Glutamatergic neuron (in vitro differentiated cells): ENCODE measurements around the gene ARL8B. TPM values are rescaled to one million over a fixed set of nuclear protein-coding genes. Genes with fewer than 3 reads are reported as not detected.
"Not testable (repeated sequence)": the region's sequence is repeated elsewhere in the genome, so short reads cannot be mapped to it uniquely, and the experiment has no call there.

Source experiments
- DNase-seq: peaks from one replicate; pipeline ENCODE4 v3.0.0; 2022
- H3K27ac Mint-ChIP-seq: one replicate; pipeline ENCODE4 v1.8.0; 2020; ENCODE audit warnings: mild to moderate bottlenecking, mixed read lengths, inconsistent platforms; ENCODE audit not compliant: unreplicated experiment
- H3K27me3 Mint-ChIP-seq: one replicate; pipeline ENCODE4 v1.8.0; 2020; ENCODE audit warnings: mild to moderate bottlenecking, moderate library complexity, mixed read lengths, inconsistent platforms; ENCODE audit not compliant: unreplicated experiment
- H3K36me3 Mint-ChIP-seq: one replicate; pipeline ENCODE4 v1.8.0; 2020; ENCODE audit warnings: mild to moderate bottlenecking, mixed read lengths, inconsistent platforms; ENCODE audit not compliant: unreplicated experiment
- H3K4me1 Mint-ChIP-seq: one replicate; pipeline ENCODE4 v1.8.0; 2020; ENCODE audit warnings: mild to moderate bottlenecking, low read depth, mixed read lengths, inconsistent platforms; ENCODE audit not compliant: unreplicated experiment
- H3K4me3 Mint-ChIP-seq: one replicate; pipeline ENCODE4 v1.8.0; 2020; ENCODE audit warnings: mild to moderate bottlenecking, mixed read lengths, inconsistent platforms; ENCODE audit not compliant: unreplicated experiment
- H3K9me3 Mint-ChIP-seq: one replicate; pipeline ENCODE4 v1.8.0; 2020; ENCODE audit warnings: mild to moderate bottlenecking, moderate library complexity, mixed read lengths, inconsistent platforms; ENCODE audit not compliant: unreplicated experiment
- CTCF ChIP-seq: fragments of 200-600 bp; sonication (generic); IDR thresholded peaks from one replicate; pipeline ENCODE4 v1.5.0; 2021; ENCODE audit not compliant: partially characterized antibody, unreplicated experiment
- total RNA-seq: library from RNA; stranded (reverse); fragmentation: NEBNext Ultra II Directional; extraction: Animal tissue kit (Norgen Biotek cat#: 25700); gene quantifications from one replicate; pipeline ENCODE4 v1.2.1, GENCODE V29; 2021; ENCODE audit not compliant: unreplicated experiment

The ARL8B gene
- total RNA-seq, 1 donor from 2014 or later = 33.9 TPM

DNA sequence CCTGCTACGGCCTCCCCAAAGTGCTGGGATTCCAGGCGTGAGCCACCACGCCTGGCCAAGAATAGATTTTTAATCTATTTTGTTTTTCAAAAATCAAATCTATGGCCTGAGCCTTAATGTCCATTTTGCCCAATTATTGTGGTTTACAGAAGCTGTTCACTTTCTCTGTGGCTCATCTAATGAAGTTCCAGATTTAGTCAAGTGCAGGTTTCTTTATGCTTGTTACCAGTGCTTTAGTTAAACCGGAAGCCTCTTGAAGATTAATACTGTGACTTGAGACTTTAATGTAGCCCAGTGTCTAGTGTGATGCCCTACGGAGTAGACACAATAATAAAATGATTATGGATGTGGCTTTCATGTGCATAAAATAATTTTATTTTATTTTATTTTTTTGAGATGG lies 48.9 kb downstream of the ARL8B start:
- no peak overlapping the region for H3K27ac Mint-ChIP-seq
- no peak for DNase-seq
- no peaks in the 10 kb centered on the region for H3K27me3 Mint-ChIP-seq
- no peak overlapping the region for H3K4me3 Mint-ChIP-seq
- no peak for TF ChIP-seq CTCF
- H3K9me3 Mint-ChIP-seq = no peaks in the 10 kb centered on the region
- H3K4me1 Mint-ChIP-seq = no peaks in the 10 kb centered on the region
- no peaks in the 10 kb centered on the region for H3K36me3 Mint-ChIP-seq

GRCh38 chr3:5172018-5172417 lies 49.9 kb downstream of the ARL8B start:
- Mint-ChIP-seq H3K27me3 (no peaks in the 10 kb centered on the region), H3K36me3 (no peaks in the 10 kb centered on the region), H3K27ac (no peak overlapping the region), H3K4me1 (no peaks in the 10 kb centered on the region), H3K9me3 (no peaks in the 10 kb centered on the region), H3K4me3 (no peak overlapping the region)
- DNase-seq = no peak
- TF ChIP-seq CTCF = no peak

- not testable (repeated sequence) for H3K36me3 Mint-ChIP-seq
Measured at GRCh38 chr3:5179036-5179435, 56.9 kb downstream of the ARL8B start.

GRCh38 chr3:5181469-5182141 lies 59.5 kb downstream of the ARL8B start:
- H3K36me3 Mint-ChIP-seq = no peaks in the 10 kb centered on the region
- no peak for DNase-seq
- H3K27me3 Mint-ChIP-seq = no peaks in the 10 kb centered on the region
- H3K27ac Mint-ChIP-seq = no peak overlapping the region
- no peaks in the 10 kb centered on the region for H3K4me1 Mint-ChIP-seq
- TF ChIP-seq CTCF = no peak
- no peaks in the 10 kb centered on the region for H3K9me3 Mint-ChIP-seq
- H3K4me3 Mint-ChIP-seq = no peak overlapping the region

More at GRCh38 chr3:5179036-5179435, 56.9 kb downstream of the ARL8B start:
- not testable (repeated sequence) for H3K4me1 Mint-ChIP-seq, H3K27me3 Mint-ChIP-seq, H3K27ac Mint-ChIP-seq, H3K9me3 Mint-ChIP-seq, H3K4me3 Mint-ChIP-seq, DNase-seq

GRCh38 chr3:5183714-5184113 lies 61.6 kb downstream of the ARL8B start:
- H3K27me3 Mint-ChIP-seq, H3K36me3 Mint-ChIP-seq, H3K9me3 Mint-ChIP-seq, H3K4me1 Mint-ChIP-seq, DNase-seq, H3K27ac Mint-ChIP-seq, H3K4me3 Mint-ChIP-seq: not testable (repeated sequence)

DNA sequence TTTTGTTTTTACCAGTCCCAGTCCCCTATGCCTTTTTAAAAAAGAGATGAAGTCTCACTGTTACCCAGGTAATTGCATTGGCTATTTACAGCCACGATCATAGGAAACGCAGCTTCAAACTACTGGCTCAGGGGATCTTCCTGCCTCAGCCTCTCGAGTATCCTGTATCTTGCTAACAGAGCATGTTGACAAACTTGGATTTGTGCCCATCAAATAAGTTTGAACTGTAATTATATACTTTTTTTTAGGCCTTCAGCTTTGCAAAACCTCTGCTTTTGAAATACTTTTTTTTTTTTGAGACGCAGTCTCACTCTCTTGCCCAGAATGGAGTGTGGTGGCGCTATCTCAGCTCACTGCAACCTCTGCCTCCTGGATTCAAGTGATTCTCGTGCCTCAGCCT lies 62.4 kb downstream of the ARL8B start:
- no peak for DNase-seq
- no peak for TF ChIP-seq CTCF
- peaks cover 4% of the 10 kb centered on the region for H3K27me3 Mint-ChIP-seq
- H3K4me1 Mint-ChIP-seq = peaks cover 4% of the 10 kb centered on the region
- H3K36me3 Mint-ChIP-seq = no peaks in the 10 kb centered on the region
- H3K9me3 Mint-ChIP-seq = no peaks in the 10 kb centered on the region
- H3K27ac Mint-ChIP-seq = no peak overlapping the region
- H3K4me3 Mint-ChIP-seq = no peak overlapping the region
